ENCODE data around the gene KCNS3.
"Not testable (repeated sequence)": the region's sequence is repeated elsewhere in the genome, so short reads cannot be mapped to it uniquely, and the experiment has no call there.

The KCNS3 gene

DNA sequence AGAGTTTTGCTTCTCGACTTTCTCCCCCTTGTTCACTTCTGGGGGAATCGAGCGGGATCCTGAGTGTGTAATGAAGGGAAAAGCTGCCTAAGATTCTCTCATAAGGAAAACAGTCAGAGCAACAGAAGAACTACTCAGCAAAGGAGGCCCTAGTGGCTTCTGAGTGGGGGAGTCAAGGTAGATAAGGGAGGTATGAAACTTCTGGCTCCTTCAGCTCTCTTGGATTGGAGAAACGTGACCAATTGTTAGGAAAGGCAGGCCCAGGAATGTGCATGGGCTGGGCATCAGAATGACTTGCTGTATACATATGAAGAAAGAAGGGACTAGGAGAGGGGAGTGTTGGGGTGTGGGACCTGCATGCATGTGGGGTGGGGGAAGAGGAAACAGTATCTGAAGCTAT, 73.1 kb downstream of the KCNS3 start:
- DNase-seq (ENCODE audit: low read depth) = no peak
- no peak overlapping the region for H3K4me3 ChIP-seq (ENCODE audit: low read depth, low read length)
- TF ChIP-seq, protein P1, sequence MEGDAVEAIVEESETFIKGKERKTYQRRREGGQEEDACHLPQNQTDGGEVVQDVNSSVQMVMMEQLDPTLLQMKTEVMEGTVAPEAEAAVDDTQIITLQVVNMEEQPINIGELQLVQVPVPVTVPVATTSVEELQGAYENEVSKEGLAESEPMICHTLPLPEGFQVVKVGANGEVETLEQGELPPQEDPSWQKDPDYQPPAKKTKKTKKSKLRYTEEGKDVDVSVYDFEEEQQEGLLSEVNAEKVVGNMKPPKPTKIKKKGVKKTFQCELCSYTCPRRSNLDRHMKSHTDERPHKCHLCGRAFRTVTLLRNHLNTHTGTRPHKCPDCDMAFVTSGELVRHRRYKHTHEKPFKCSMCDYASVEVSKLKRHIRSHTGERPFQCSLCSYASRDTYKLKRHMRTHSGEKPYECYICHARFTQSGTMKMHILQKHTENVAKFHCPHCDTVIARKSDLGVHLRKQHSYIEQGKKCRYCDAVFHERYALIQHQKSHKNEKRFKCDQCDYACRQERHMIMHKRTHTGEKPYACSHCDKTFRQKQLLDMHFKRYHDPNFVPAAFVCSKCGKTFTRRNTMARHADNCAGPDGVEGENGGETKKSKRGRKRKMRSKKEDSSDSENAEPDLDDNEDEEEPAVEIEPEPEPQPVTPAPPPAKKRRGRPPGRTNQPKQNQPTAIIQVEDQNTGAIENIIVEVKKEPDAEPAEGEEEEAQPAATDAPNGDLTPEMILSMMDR (IDR thresholded peaks at IDR 0.05; ENCODE audit: insufficient read depth, low read depth, low read length, missing control alignments) = no peak

DNA sequence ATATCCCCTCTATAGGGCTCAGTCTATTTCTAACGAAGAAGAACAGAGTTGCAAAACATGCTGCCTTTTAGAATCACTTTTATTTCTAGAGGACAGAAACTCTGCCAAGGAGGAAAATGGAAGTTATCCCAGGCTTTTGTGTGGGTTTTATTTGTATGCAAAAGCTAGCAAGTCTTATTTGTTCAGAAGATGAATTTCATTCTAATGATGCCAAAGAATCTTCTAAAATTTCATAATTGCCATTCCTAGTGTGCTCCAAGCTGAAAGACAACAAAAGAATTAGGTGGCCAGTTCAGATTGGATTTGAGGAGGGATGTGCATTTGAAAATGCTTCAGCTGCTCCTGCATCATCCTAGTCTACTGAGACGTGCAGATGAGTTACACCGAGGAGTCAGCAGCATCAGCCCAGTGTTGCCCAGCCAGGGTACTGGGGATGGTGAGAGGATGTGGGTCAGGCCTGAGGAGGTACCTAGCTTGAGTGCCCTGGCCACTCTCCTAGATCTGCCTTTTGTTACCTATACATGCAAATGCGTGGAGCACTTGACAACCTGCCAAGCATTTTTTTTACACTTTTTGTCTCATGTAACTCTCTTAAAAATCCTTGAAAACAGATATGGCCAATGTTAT, 80.1 kb downstream of the KCNS3 start:
- H3K4me3 ChIP-seq (ENCODE audit: low read depth, low read length) = no peak overlapping the region

DNA sequence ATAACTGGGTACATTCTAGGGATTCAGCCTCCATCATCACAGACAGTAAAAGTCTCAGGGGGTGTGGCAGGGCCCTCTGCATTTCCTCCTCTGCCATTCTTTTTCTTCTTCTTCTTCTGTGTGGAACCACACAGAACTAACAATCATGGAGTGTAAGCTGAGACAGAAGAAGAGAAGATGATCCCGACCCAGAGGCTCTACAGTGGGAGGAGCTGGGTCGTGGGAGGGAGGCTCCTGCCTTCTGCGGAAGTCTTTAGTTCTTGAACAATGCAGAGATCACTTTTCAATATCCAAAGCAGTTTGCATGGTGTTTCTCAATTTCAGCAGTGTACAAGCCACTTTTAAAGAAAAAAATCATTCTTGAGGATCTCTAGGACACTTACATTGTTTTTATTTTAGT, 80.9 kb downstream of the KCNS3 start:
- H3K4me3 ChIP-seq (ENCODE audit: low read depth, low read length) = no peak overlapping the region
- no peak for DNase-seq (ENCODE audit: low read depth)
- TF ChIP-seq, protein P1 (IDR thresholded peaks at IDR 0.05; ENCODE audit: insufficient read depth, low read depth, low read length, missing control alignments) = no peak

More for the DNA sequence above, 80.1 kb downstream of the KCNS3 start:
- DNase-seq (ENCODE audit: low read depth) = no peak
- TF ChIP-seq, protein P1 (IDR thresholded peaks at IDR 0.05; ENCODE audit: insufficient read depth, low read depth, low read length, missing control alignments) = no peak

DNA sequence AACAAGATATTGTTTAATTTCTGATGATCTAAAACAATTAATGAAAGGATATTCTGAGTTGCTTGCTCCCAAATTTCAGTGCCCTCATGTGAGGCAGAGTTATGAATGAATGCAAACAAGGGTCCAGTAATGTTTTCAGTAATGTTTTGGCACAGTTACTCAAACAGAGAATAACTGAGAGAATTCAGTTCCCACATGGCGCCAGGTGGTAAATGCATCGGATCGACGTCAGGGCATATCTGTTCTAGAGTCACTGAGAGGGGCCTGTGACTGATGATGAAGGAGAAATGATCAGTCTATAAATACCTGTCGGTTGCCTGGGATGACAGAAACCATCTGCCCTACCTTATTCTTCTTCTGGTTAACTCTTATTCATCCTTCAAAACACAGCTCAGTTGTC, 81.4 kb downstream of the KCNS3 start:
- peak; percentile 55 for DNase-seq (ENCODE audit: low read depth)
- H3K4me3 ChIP-seq (ENCODE audit: low read depth, low read length) = no peak overlapping the region
- TF ChIP-seq, protein P1 (IDR thresholded peaks at IDR 0.05; ENCODE audit: insufficient read depth, low read depth, low read length, missing control alignments) = no peak

DNA sequence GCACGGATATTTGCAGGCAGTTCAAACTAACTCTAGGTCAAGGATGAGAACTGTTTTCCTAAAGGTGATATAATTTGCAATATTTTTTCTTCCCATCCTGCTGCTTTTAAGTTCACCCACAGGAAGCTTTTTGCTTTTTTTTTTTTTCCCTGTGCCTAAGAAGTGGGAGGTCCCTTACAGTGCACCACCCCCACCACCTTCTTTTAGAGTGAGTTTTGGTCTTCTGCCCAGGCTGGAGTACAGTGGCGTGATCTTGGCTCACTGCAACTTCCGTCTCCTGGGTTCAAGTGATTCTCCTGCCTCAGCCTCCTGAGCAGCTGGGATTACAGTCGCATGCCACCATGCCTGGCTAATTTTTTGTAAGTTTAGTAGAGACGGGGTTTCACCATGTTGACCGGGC, 82.5 kb downstream of the KCNS3 start:
- DNase-seq (ENCODE audit: low read depth) = no peak
- TF ChIP-seq, protein P1 (IDR thresholded peaks at IDR 0.05; ENCODE audit: insufficient read depth, low read depth, low read length, missing control alignments) = no peak
- H3K4me3 ChIP-seq (ENCODE audit: low read depth, low read length) = no peak overlapping the region

DNA sequence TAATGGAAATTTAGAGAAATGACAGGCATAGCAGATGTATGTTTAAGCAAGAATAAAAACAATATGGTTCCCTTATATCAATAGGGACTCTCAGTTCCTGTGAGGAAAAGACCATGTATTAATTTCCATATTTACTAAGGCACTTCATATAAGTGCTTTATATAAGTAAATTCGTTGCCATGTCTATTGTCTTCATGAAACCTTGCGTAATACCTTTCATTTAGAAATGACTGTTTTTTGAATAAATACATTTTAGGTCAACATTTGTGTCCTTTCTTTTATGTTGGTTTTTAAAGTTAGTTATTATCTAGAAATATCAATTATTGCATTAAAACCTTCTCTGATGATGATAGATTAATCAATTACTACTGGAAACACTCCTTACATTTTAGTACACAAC, 83.3 kb downstream of the KCNS3 start:
- TF ChIP-seq, protein P1 (IDR thresholded peaks at IDR 0.05; ENCODE audit: insufficient read depth, low read depth, low read length, missing control alignments) = no peak

DNA sequence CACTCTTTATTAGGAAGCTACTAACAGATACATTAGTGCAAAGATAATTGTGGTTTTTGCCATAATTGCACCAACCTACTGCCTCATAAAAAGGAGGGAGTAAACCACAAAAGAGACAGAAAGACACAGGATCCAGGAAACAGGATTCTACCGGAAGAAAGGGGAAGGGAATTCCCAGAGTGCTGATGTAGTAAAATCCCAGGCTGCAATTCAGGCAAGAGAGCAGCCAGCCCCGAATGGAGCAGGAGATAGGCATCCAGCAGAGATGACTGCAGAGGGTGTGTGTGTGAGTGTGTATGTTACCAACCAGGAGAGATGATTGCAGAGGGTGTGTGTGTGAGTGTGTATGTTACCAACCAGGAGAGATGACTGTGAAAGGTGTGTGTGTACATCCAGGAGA, 84.4 kb downstream of the KCNS3 start:
- H3K4me3 ChIP-seq (ENCODE audit: low read depth, low read length) = no peak overlapping the region
- no peak for DNase-seq (ENCODE audit: low read depth)
- TF ChIP-seq, protein P1 (IDR thresholded peaks at IDR 0.05; ENCODE audit: insufficient read depth, low read depth, low read length, missing control alignments) = no peak

More for the DNA sequence above, 83.3 kb downstream of the KCNS3 start:
- no peak overlapping the region for H3K4me3 ChIP-seq (ENCODE audit: low read depth, low read length)
- no peak for DNase-seq (ENCODE audit: low read depth)

DNA sequence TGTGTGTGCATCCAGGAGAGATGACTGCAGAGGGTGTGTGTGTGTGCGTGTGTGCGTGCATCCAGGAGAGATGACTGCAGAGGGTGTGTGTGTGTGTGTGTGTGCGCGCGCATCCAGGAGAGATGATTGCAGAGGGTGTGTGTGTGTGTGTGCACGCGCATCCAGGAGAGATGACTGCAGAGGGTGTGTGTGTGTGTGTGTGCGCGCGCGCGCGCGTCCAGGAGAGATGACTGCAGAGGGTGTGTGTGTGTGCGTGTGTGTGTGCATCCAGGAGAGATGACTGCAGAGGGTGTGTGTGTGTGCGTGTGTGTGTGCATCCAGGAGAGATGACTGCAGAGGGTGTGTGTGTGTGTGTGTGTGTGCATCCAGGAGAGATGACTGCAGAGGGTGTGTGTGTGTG, 85.1 kb downstream of the KCNS3 start:
- not testable (repeated sequence) for H3K4me3 ChIP-seq (ENCODE audit: low read depth, low read length); DNase-seq (ENCODE audit: low read depth)
